ENCODE results near the gene BCO1.
A peak's percentile ranks its signal among the peaks of the same experiment; 100 is the strongest.

BCO1 gene

GRCh38 chr16:81310045-81310644 lies 71.7 kb downstream of the BCO1 start:
- no peak for DNase-seq (ENCODE audit: low spot score)
- Histone ChIP-seq H4K8ac (ENCODE audit: low read depth, low read length) (no peak overlapping the region), H3K9me3 (replicated peaks in 1 of 2; ENCODE audit: control insufficient read depth in 2 of 2, insufficient read depth in 1 of 2, low read depth in 1 of 2, low read length in 2 of 2) (no peaks in the 10 kb centered on the region), H2BK5ac (ENCODE audit: low read length) (no peak overlapping the region), H3K4me1 (ENCODE audit: control insufficient read depth in 2 of 2, insufficient read depth in 1 of 2, low read depth in 1 of 2, low read length in 2 of 2) (peaks cover 0 to 2% of the 10 kb centered on the region in 2 donors), H3K23ac (ENCODE audit: low read depth, low read length, poor library complexity) (no peak overlapping the region), H3K9ac (ENCODE audit: low read depth, low read length, poor library complexity) (no peak overlapping the region), H3K79me1 (ENCODE audit: low read depth, low read length) (peaks cover 2% of the 10 kb centered on the region), H2BK12ac (ENCODE audit: low read length) (no peak overlapping the region), H2AFZ (ENCODE audit: low read length) (no peak overlapping the region), H3K18ac (ENCODE audit: low read length) (no peak overlapping the region), H3K4ac (ENCODE audit: low read length) (no peak overlapping the region), H3K27me3 (ENCODE audit: control insufficient read depth in 3 of 3, insufficient read depth in 3 of 3, low read depth in 1 of 3, low read length in 3 of 3) (no peaks in the 10 kb centered on the region), H3K4me3 (ENCODE audit: low read length in 2 of 2) (no peak overlapping the region), H3K4me2 (ENCODE audit: insufficient read depth, low read length, poor library complexity, severe bottlenecking) (no peak overlapping the region), H4K91ac (ENCODE audit: low read depth, low read length, poor library complexity) (no peak overlapping the region), H2BK15ac (ENCODE audit: low read length) (no peak overlapping the region), H2BK120ac (ENCODE audit: low read depth, low read length) (no peak overlapping the region), H2AK5ac (ENCODE audit: low read depth, low read length) (no peak overlapping the region), H3K14ac (ENCODE audit: low read length) (no peak overlapping the region), H3K36me3 (replicated peaks in 1 of 2; ENCODE audit: control insufficient read depth in 2 of 2, insufficient read depth in 2 of 2, low read length in 2 of 2) (peaks cover 2 to 11% of the 10 kb centered on the region in 2 donors), H3K27ac (replicated peaks; ENCODE audit: low read length) (no peak overlapping the region)
- WGBS, 2 donors (ENCODE audit: extremely low coverage in 2 of 2, insufficient read length in 2 of 2, insufficient replicate concordance in 1 of 2): no CpG with 5 or more reads among the region's 5 CpGs

GRCh38 chr16:81311762-81312161 lies 73.3 kb downstream of the BCO1 start:
- H4K8ac ChIP-seq (ENCODE audit: low read depth, low read length): no peak overlapping the region
- peaks cover 2% of the 10 kb centered on the region for H3K79me1 ChIP-seq (ENCODE audit: low read depth, low read length)
- no peak overlapping the region for H3K4me2 ChIP-seq (ENCODE audit: insufficient read depth, low read length, poor library complexity, severe bottlenecking)
- H3K23ac ChIP-seq (ENCODE audit: low read depth, low read length, poor library complexity): no peak overlapping the region
- no peaks in the 10 kb centered on the region for H3K9me3 ChIP-seq (replicated peaks in 1 of 2; ENCODE audit: control insufficient read depth in 2 of 2, insufficient read depth in 1 of 2, low read depth in 1 of 2, low read length in 2 of 2)
- H3K14ac ChIP-seq (ENCODE audit: low read length): no peak overlapping the region
- no peak for DNase-seq (ENCODE audit: low spot score)
- H3K4ac ChIP-seq (ENCODE audit: low read length): no peak overlapping the region
- H2AFZ ChIP-seq (ENCODE audit: low read length): no peak overlapping the region
- no peak overlapping the region for H3K18ac ChIP-seq (ENCODE audit: low read length)
- H2BK120ac ChIP-seq (ENCODE audit: low read depth, low read length): no peak overlapping the region
- peaks cover 0 to 2% of the 10 kb centered on the region in 2 donors for H3K4me1 ChIP-seq (ENCODE audit: control insufficient read depth in 2 of 2, insufficient read depth in 1 of 2, low read depth in 1 of 2, low read length in 2 of 2)
- no peak overlapping the region for H2BK15ac ChIP-seq (ENCODE audit: low read length)
- H4K91ac ChIP-seq (ENCODE audit: low read depth, low read length, poor library complexity): no peak overlapping the region
- H3K4me3 ChIP-seq (ENCODE audit: low read length in 2 of 2): no peak overlapping the region
- H3K27me3 ChIP-seq (ENCODE audit: control insufficient read depth in 3 of 3, insufficient read depth in 3 of 3, low read depth in 1 of 3, low read length in 3 of 3): no peaks in the 10 kb centered on the region
- no peak overlapping the region for H2BK12ac ChIP-seq (ENCODE audit: low read length)
- H3K9ac ChIP-seq (ENCODE audit: low read depth, low read length, poor library complexity): no peak overlapping the region
- H3K27ac ChIP-seq (replicated peaks; ENCODE audit: low read length): no peak overlapping the region
- H2BK5ac ChIP-seq (ENCODE audit: low read length): no peak overlapping the region
- H3K36me3 ChIP-seq (replicated peaks in 1 of 2; ENCODE audit: control insufficient read depth in 2 of 2, insufficient read depth in 2 of 2, low read length in 2 of 2): peaks cover 2 to 11% of the 10 kb centered on the region in 2 donors
- H2AK5ac ChIP-seq (ENCODE audit: low read depth, low read length): no peak overlapping the region

- no CpG with 5 or more reads among the region's 16 CpGs for WGBS, 2 donors (ENCODE audit: extremely low coverage in 2 of 2, insufficient read length in 2 of 2, insufficient replicate concordance in 1 of 2)
Observed at GRCh38 chr16:81313701-81314602, 75.5 kb downstream of the BCO1 start.

GRCh38 chr16:81314603-81315270 lies 76.2 kb downstream of the BCO1 start, which contains the start of gene GAN:
TSS of gene GAN (plus strand) at chr16:81314962. CDS start at chr16:81315114, 152 bp downstream.
- peak; percentile 95 for DNase-seq (ENCODE audit: low spot score)
- H2BK120ac ChIP-seq (ENCODE audit: low read depth, low read length): no peak within 1 kb of the TSS
- H3K27me3 ChIP-seq (ENCODE audit: control insufficient read depth in 3 of 3, insufficient read depth in 3 of 3, low read depth in 1 of 3, low read length in 3 of 3): no peaks in the 10 kb centered on the region
- H3K18ac ChIP-seq (ENCODE audit: low read length): peak within 1 kb of the TSS; percentile 93
- peak within 1 kb of the TSS; percentile 93 to 96 for H3K4me3 ChIP-seq (ENCODE audit: low read length in 2 of 2)
- H3K4me2 ChIP-seq (ENCODE audit: insufficient read depth, low read length, poor library complexity, severe bottlenecking): peak within 1 kb of the TSS; percentile 87
- H3K27ac ChIP-seq (replicated peaks; ENCODE audit: low read length): peak within 1 kb of the TSS; percentile 39
- H2BK12ac ChIP-seq (ENCODE audit: low read length): no peak within 1 kb of the TSS
- no CpG with 5 or more reads among the region's 75 CpGs for WGBS, 2 donors (ENCODE audit: extremely low coverage in 2 of 2, insufficient read length in 2 of 2, insufficient replicate concordance in 1 of 2)
- H2BK5ac ChIP-seq (ENCODE audit: low read length): no peak within 1 kb of the TSS
- H4K8ac ChIP-seq (ENCODE audit: low read depth, low read length): no peak within 1 kb of the TSS
- H2AK5ac ChIP-seq (ENCODE audit: low read depth, low read length): no peak within 1 kb of the TSS
- peak within 1 kb of the TSS; percentile 97 for H3K9ac ChIP-seq (ENCODE audit: low read depth, low read length, poor library complexity)
- H3K4me1 ChIP-seq (ENCODE audit: control insufficient read depth in 2 of 2, insufficient read depth in 1 of 2, low read depth in 1 of 2, low read length in 2 of 2): peaks cover 0 to 2% of the 10 kb centered on the region in 2 donors
- H3K79me1 ChIP-seq (ENCODE audit: low read depth, low read length): peaks cover 2% of the 10 kb centered on the region
- H3K23ac ChIP-seq (ENCODE audit: low read depth, low read length, poor library complexity): peak within 1 kb of the TSS; percentile 90
- no peak within 1 kb of the TSS for H3K4ac ChIP-seq (ENCODE audit: low read length)
- H3K9me3 ChIP-seq (replicated peaks in 1 of 2; ENCODE audit: control insufficient read depth in 2 of 2, insufficient read depth in 1 of 2, low read depth in 1 of 2, low read length in 2 of 2): no peaks in the 10 kb centered on the region
- H2AFZ ChIP-seq (ENCODE audit: low read length): peak within 1 kb of the TSS; percentile 98
- peaks cover 2 to 11% of the 10 kb centered on the region in 2 donors for H3K36me3 ChIP-seq (replicated peaks in 1 of 2; ENCODE audit: control insufficient read depth in 2 of 2, insufficient read depth in 2 of 2, low read length in 2 of 2)
- no peak within 1 kb of the TSS for H3K14ac ChIP-seq (ENCODE audit: low read length)
- no peak within 1 kb of the TSS for H4K91ac ChIP-seq (ENCODE audit: low read depth, low read length, poor library complexity)
- no peak within 1 kb of the TSS for H2BK15ac ChIP-seq (ENCODE audit: low read length)

More at GRCh38 chr16:81313701-81314602, 75.5 kb downstream of the BCO1 start:
- H3K27ac ChIP-seq (replicated peaks; ENCODE audit: low read length): peak overlapping the region; percentile 11
- no peaks in the 10 kb centered on the region for H3K9me3 ChIP-seq (replicated peaks in 1 of 2; ENCODE audit: control insufficient read depth in 2 of 2, insufficient read depth in 1 of 2, low read depth in 1 of 2, low read length in 2 of 2)
- H3K36me3 ChIP-seq (replicated peaks in 1 of 2; ENCODE audit: control insufficient read depth in 2 of 2, insufficient read depth in 2 of 2, low read length in 2 of 2): peaks cover 2 to 11% of the 10 kb centered on the region in 2 donors
- peaks cover 0 to 2% of the 10 kb centered on the region in 2 donors for H3K4me1 ChIP-seq (ENCODE audit: control insufficient read depth in 2 of 2, insufficient read depth in 1 of 2, low read depth in 1 of 2, low read length in 2 of 2)
- no peaks in the 10 kb centered on the region for H3K27me3 ChIP-seq (ENCODE audit: control insufficient read depth in 3 of 3, insufficient read depth in 3 of 3, low read depth in 1 of 3, low read length in 3 of 3)
- peaks cover 2% of the 10 kb centered on the region for H3K79me1 ChIP-seq (ENCODE audit: low read depth, low read length)
- no peak overlapping the region for H4K8ac ChIP-seq (ENCODE audit: low read depth, low read length)
- H2AK5ac ChIP-seq (ENCODE audit: low read depth, low read length): no peak overlapping the region
- H4K91ac ChIP-seq (ENCODE audit: low read depth, low read length, poor library complexity): no peak overlapping the region
- peak overlapping the region; percentile 50 for H3K18ac ChIP-seq (ENCODE audit: low read length)
- H2AFZ ChIP-seq (ENCODE audit: low read length): peak overlapping the region; percentile 98
- peak; percentile 24 for DNase-seq (ENCODE audit: low spot score)
- no peak overlapping the region for H3K14ac ChIP-seq (ENCODE audit: low read length)
- no peak overlapping the region for H2BK5ac ChIP-seq (ENCODE audit: low read length)
- H3K4ac ChIP-seq (ENCODE audit: low read length): no peak overlapping the region
- H2BK15ac ChIP-seq (ENCODE audit: low read length): no peak overlapping the region
- H3K9ac ChIP-seq (ENCODE audit: low read depth, low read length, poor library complexity): peak overlapping the region; percentile 83
- H3K4me2 ChIP-seq (ENCODE audit: insufficient read depth, low read length, poor library complexity, severe bottlenecking): peak overlapping the region; percentile 70
- peak overlapping the region; percentile 85 to 93 for H3K4me3 ChIP-seq (ENCODE audit: low read length in 2 of 2)
- no peak overlapping the region for H2BK12ac ChIP-seq (ENCODE audit: low read length)
- H3K23ac ChIP-seq (ENCODE audit: low read depth, low read length, poor library complexity): no peak overlapping the region
- no peak overlapping the region for H2BK120ac ChIP-seq (ENCODE audit: low read depth, low read length)
